ENCODE measurements around the gene ZBTB2.

ZBTB2 gene

DNA sequence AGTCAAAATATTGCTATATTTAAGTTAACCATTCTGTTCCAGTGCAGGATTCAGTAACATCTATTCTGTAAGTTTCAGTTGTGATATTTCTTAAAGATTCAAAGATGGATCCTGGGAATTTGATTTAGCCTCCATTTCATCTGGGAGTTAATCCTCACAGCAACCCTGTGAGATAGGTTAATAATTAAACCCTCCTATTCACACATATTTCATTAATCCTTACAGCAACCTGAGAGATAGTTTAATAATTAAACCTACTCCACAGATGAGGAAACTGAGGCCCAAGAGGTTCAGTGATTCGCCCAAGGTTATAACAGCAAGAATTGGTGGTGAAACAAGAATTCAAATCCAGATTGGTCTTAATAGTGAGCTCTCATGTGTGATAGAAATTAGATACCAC lies 10.9 kb upstream of the ZBTB2 start:
- H2AFZ ChIP-seq (ENCODE audit: low read length): no peak overlapping the region
- peaks cover 1% of the 10 kb centered on the region; the same call in 1 of the 2 replicates for H4K20me1 ChIP-seq (ENCODE audit: insufficient read depth, low read length)
- no peaks in the 10 kb centered on the region for H3K27me3 ChIP-seq (ENCODE audit: insufficient read depth, low read length)
- H3K27ac ChIP-seq (ENCODE audit: low read depth, low read length, poor library complexity, severe bottlenecking): no peak overlapping the region
- no peak overlapping the region for H3K4me2 ChIP-seq (ENCODE audit: low read length)
- H3K9me3 ChIP-seq (ENCODE audit: low read length): no peaks in the 10 kb centered on the region
- peaks cover 71% of the 10 kb centered on the region for H3K36me3 ChIP-seq (ENCODE audit: insufficient read depth, low read length)
- H3K4me3 ChIP-seq (ENCODE audit: low read depth, low read length, poor library complexity, severe bottlenecking): no peak overlapping the region
- no peak overlapping the region for H3K9ac ChIP-seq (ENCODE audit: low read length)
- H3F3A ChIP-seq (ENCODE audit: insufficient read depth, low read length): no peaks in the 10 kb centered on the region
- TF ChIP-seq, protein P1, sequence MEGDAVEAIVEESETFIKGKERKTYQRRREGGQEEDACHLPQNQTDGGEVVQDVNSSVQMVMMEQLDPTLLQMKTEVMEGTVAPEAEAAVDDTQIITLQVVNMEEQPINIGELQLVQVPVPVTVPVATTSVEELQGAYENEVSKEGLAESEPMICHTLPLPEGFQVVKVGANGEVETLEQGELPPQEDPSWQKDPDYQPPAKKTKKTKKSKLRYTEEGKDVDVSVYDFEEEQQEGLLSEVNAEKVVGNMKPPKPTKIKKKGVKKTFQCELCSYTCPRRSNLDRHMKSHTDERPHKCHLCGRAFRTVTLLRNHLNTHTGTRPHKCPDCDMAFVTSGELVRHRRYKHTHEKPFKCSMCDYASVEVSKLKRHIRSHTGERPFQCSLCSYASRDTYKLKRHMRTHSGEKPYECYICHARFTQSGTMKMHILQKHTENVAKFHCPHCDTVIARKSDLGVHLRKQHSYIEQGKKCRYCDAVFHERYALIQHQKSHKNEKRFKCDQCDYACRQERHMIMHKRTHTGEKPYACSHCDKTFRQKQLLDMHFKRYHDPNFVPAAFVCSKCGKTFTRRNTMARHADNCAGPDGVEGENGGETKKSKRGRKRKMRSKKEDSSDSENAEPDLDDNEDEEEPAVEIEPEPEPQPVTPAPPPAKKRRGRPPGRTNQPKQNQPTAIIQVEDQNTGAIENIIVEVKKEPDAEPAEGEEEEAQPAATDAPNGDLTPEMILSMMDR (IDR thresholded peaks at IDR 0.05; ENCODE audit: low read length): no peak
- no peak for TF ChIP-seq EZH2 (IDR thresholded peaks at IDR 0.05; ENCODE audit: borderline replicate concordance, low read length)
- H3K4me1 ChIP-seq (ENCODE audit: insufficient read depth, low read length, severe bottlenecking): no peaks in the 10 kb centered on the region
- no peaks in the 10 kb centered on the region for H3K9me2 ChIP-seq (ENCODE audit: low read depth, low read length)
- H3K79me2 ChIP-seq (ENCODE audit: insufficient read depth, low read length): peaks cover 64% of the 10 kb centered on the region

DNA sequence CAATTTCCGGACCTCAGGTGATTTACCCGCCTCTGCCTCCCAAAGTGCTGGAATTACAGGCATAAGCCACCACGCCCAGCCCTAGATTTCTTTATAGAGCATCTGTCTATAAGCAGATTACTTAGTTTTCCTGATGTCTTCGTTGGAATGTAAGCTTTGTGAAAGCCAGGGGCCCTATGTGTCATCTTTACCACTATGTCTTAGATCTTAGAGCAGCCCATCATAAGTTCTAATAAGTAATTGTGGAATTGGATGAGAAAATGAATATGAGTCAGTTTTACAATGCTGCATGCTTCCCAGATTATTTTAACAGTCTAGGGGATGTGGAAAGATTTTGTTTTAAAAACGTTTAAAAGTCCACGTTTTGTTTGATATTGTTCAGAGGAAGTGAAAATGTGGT lies 9.1 kb upstream of the ZBTB2 start:
- peaks cover 74% of the 10 kb centered on the region for H3K36me3 ChIP-seq (ENCODE audit: insufficient read depth, low read length)
- H4K20me1 ChIP-seq (ENCODE audit: insufficient read depth, low read length): peaks cover 2% of the 10 kb centered on the region; the same call in 1 of the 2 replicates
- no peak overlapping the region for H3K9ac ChIP-seq (ENCODE audit: low read length)
- H3K4me1 ChIP-seq (ENCODE audit: insufficient read depth, low read length, severe bottlenecking): peaks cover under 1% of the 10 kb centered on the region
- H3K79me2 ChIP-seq (ENCODE audit: insufficient read depth, low read length): peaks cover 81% of the 10 kb centered on the region
- H3K27ac ChIP-seq (ENCODE audit: low read depth, low read length, poor library complexity, severe bottlenecking): no peak overlapping the region
- no peaks in the 10 kb centered on the region for H3K27me3 ChIP-seq (ENCODE audit: insufficient read depth, low read length)
- H3K9me3 ChIP-seq (ENCODE audit: low read length): no peaks in the 10 kb centered on the region
- H3K4me3 ChIP-seq (ENCODE audit: low read depth, low read length, poor library complexity, severe bottlenecking): no peak overlapping the region
- TF ChIP-seq, protein P1 (IDR thresholded peaks at IDR 0.05; ENCODE audit: low read length): no peak
- TF ChIP-seq EZH2 (IDR thresholded peaks at IDR 0.05; ENCODE audit: borderline replicate concordance, low read length): no peak
- no peaks in the 10 kb centered on the region for H3K9me2 ChIP-seq (ENCODE audit: low read depth, low read length)
- no peaks in the 10 kb centered on the region for H3F3A ChIP-seq (ENCODE audit: insufficient read depth, low read length)
- H3K4me2 ChIP-seq (ENCODE audit: low read length): no peak overlapping the region
- no peak overlapping the region for H2AFZ ChIP-seq (ENCODE audit: low read length)

DNA sequence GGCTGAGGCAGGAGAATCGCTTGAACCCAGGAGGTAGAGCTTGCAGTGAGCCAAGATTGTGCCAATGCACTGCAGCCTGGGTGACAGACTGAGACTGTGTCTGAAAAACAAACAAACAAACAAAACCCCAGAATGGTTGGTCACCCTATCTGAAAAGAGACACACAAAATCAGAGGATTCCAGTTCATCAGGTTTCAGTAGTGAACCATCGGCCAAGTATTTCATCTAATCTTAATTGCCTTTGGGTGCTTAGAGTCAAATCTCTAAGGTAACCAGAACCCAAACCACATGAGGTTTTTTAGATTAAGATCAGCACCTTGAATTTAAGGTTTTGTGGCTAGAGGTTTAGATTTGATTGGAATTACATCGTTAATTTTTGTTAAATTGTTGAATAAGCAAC lies 8.3 kb upstream of the ZBTB2 start:
- Histone ChIP-seq H3K9me3 (ENCODE audit: low read length) (no peaks in the 10 kb centered on the region), H3K4me3 (ENCODE audit: low read depth, low read length, poor library complexity, severe bottlenecking) (no peak overlapping the region), H3K79me2 (ENCODE audit: insufficient read depth, low read length) (peaks cover 89% of the 10 kb centered on the region), H3K4me2 (ENCODE audit: low read length) (no peak overlapping the region), H3K27me3 (ENCODE audit: insufficient read depth, low read length) (no peaks in the 10 kb centered on the region), H3K9ac (ENCODE audit: low read length) (no peak overlapping the region), H3K9me2 (ENCODE audit: low read depth, low read length) (no peaks in the 10 kb centered on the region), H3K36me3 (ENCODE audit: insufficient read depth, low read length) (peaks cover 75% of the 10 kb centered on the region), H3K27ac (ENCODE audit: low read depth, low read length, poor library complexity, severe bottlenecking) (no peak overlapping the region), H2AFZ (ENCODE audit: low read length) (no peak overlapping the region), H4K20me1 (ENCODE audit: insufficient read depth, low read length) (peaks cover 2% of the 10 kb centered on the region; the same call in 1 of the 2 replicates), H3F3A (ENCODE audit: insufficient read depth, low read length) (no peaks in the 10 kb centered on the region), H3K4me1 (ENCODE audit: insufficient read depth, low read length, severe bottlenecking) (peaks cover 9% of the 10 kb centered on the region)
- TF ChIP-seq, protein P1 (IDR thresholded peaks at IDR 0.05; ENCODE audit: low read length): no peak
- no peak for TF ChIP-seq EZH2 (IDR thresholded peaks at IDR 0.05; ENCODE audit: borderline replicate concordance, low read length)

Measured in OCI-LY1 (cell line).